Measurements from ENCODE around the gene CAMKMT.

The CAMKMT gene

DNA sequence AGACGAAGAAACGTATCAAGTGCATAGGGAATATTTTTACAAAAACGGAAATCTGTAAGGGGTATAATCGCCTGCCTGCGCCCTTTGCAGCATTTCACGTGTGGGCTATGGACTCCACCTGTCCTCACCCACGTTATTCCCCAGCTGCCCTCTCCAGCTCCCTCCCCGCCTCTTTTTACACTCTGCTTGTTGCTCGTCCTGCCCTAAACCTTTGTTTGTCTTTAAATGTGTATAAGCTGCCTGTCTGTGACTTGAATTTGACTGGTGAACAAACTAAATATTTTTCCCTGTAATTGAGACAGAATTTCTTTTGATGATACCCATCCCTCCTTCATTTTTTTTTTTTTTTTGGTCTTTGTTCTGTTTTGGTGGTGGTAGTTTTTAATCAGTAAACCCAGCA is 410.4 kb downstream of the CAMKMT start:
- H3K27me3 ChIP-seq (ENCODE audit: control insufficient read depth, insufficient read depth, low read length): no peaks in the 10 kb centered on the region
- H3K4me1 ChIP-seq (ENCODE audit: control insufficient read depth, insufficient read depth, low read length): no peaks in the 10 kb centered on the region
- H3K9me3 ChIP-seq (ENCODE audit: control insufficient read depth, low read length): no peaks in the 10 kb centered on the region
- H3K36me3 ChIP-seq (ENCODE audit: control insufficient read depth, insufficient read depth, low read length): no peaks in the 10 kb centered on the region
- no peak overlapping the region for H3K4me3 ChIP-seq (ENCODE audit: low read length)
- H3K9ac ChIP-seq (ENCODE audit: low read length): no peak overlapping the region

DNA sequence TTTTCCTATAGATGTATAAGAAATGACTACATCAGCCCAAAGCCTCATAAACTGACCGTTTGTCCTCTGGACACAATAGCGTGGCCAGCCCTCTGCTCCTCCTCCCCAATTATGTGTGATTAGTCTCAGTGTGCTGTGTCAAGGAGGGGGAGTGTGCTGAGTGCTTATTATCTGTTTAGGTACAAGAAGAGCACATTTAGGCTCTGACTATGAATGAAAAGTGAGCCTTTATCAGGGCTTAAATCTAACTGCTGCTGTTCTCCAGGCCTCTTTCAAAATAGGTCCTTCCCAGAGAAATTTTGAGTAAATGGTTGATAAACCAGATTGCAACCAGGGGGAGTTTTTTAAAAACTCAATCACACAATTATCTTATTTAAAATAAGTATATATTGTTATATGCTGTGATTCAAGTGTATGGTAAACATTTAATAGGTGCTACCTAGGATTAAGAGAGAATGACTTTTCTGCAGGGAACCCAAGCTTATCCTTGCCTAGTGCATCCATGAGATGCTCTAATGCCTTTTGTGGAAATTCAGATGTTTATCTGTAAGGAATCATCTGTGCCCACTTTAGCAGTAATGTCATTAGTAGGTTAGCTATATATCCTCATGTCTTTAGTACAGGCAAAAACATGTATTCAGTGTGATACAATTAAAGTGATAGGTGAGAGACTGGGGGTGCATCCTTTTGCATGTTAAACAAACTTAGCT is 411.1 kb downstream of the CAMKMT start:
- no peak overlapping the region for H3K4me3 ChIP-seq (ENCODE audit: low read length)
- H3K27me3 ChIP-seq (ENCODE audit: control insufficient read depth, insufficient read depth, low read length): no peaks in the 10 kb centered on the region
- no peak overlapping the region for H3K9ac ChIP-seq (ENCODE audit: low read length)
- H3K9me3 ChIP-seq (ENCODE audit: control insufficient read depth, low read length): no peaks in the 10 kb centered on the region
- H3K4me1 ChIP-seq (ENCODE audit: control insufficient read depth, insufficient read depth, low read length): no peaks in the 10 kb centered on the region
- no peaks in the 10 kb centered on the region for H3K36me3 ChIP-seq (ENCODE audit: control insufficient read depth, insufficient read depth, low read length)

DNA sequence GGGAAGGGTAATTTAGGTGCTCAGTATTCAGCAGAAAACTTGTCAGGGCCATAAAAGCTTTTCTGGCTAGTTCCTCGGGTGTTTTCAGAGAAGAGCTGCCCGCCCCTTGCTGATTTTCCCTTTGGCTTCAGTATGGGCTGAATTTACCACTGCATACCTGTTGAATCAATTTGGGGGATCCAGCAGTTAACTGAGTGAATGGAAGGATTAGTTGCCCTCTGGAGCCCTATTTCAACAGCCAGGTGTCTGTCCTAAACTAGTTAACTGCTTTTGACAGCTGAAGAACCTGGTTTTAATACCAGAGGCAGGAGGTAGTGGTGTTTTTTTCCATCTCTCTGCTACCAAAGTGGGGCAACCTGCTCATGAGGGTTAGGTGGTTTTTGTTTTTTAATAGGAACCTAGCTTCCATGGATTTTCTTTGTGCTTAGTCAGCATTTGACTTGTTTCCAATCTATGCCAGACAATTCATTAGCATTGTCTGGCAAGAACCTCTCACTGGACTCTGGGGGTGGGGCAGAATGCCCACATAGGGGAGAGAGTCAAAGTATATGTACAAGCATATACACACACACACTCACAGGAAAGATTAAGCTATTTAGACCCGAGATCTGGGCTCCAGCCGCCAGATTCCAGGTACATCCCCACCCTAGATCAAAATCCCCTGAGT is 413.2 kb downstream of the CAMKMT start:
- Histone ChIP-seq H3K4me3 (ENCODE audit: low read length) (no peak overlapping the region), H3K9me3 (ENCODE audit: control insufficient read depth, low read length) (no peaks in the 10 kb centered on the region), H3K4me1 (ENCODE audit: control insufficient read depth, insufficient read depth, low read length) (no peaks in the 10 kb centered on the region), H3K9ac (ENCODE audit: low read length) (no peak overlapping the region), H3K27me3 (ENCODE audit: control insufficient read depth, insufficient read depth, low read length) (no peaks in the 10 kb centered on the region), H3K36me3 (ENCODE audit: control insufficient read depth, insufficient read depth, low read length) (no peaks in the 10 kb centered on the region)

DNA sequence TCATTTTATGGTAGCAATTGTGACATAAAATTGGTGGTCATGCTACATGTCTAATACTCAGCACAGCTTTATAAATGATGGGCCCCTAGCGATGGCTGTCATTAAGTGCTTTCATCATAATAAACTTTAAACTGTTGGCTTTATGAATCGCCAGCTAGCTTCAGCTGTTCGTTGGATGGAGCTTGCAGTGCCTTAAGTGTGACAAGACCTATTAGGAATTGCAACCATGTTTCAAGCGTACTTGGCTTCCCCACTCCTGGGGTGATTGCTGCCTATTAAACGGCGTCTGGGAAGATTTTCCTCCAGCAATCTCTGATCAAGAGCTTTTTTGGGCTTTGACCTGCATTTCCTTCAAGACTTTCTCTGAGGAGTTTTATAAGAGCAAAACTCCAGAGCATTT is 415.3 kb downstream of the CAMKMT start:
- Histone ChIP-seq H3K4me1 (ENCODE audit: control insufficient read depth, insufficient read depth, low read length) (no peaks in the 10 kb centered on the region), H3K9ac (ENCODE audit: low read length) (no peak overlapping the region), H3K4me3 (ENCODE audit: low read length) (no peak overlapping the region), H3K9me3 (ENCODE audit: control insufficient read depth, low read length) (no peaks in the 10 kb centered on the region), H3K27me3 (ENCODE audit: control insufficient read depth, insufficient read depth, low read length) (no peaks in the 10 kb centered on the region), H3K36me3 (ENCODE audit: control insufficient read depth, insufficient read depth, low read length) (no peaks in the 10 kb centered on the region)

DNA sequence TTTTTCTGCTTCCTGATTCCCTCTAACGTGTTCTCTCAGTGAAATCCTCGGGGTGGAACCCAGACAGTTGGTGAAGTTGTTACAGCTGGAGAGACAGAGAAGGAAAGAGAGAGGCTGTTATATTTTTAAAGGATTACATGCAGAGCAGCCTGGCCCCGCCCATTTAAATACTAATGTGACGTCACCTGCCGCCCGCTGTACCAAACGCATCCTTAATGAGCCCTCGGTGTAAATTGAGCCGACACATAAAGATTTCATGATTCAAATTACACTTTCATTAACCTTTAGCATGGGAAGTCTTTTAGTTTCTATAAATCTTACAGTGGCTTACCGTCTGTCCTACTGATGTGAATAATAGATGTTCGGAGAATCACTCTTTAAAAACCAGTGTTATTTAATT is 415.8 kb downstream of the CAMKMT start:
- Histone ChIP-seq H3K36me3 (ENCODE audit: control insufficient read depth, insufficient read depth, low read length) (no peaks in the 10 kb centered on the region), H3K27me3 (ENCODE audit: control insufficient read depth, insufficient read depth, low read length) (no peaks in the 10 kb centered on the region), H3K4me1 (ENCODE audit: control insufficient read depth, insufficient read depth, low read length) (no peaks in the 10 kb centered on the region), H3K4me3 (ENCODE audit: low read length) (no peak overlapping the region), H3K9me3 (ENCODE audit: control insufficient read depth, low read length) (no peaks in the 10 kb centered on the region), H3K9ac (ENCODE audit: low read length) (no peak overlapping the region)

DNA sequence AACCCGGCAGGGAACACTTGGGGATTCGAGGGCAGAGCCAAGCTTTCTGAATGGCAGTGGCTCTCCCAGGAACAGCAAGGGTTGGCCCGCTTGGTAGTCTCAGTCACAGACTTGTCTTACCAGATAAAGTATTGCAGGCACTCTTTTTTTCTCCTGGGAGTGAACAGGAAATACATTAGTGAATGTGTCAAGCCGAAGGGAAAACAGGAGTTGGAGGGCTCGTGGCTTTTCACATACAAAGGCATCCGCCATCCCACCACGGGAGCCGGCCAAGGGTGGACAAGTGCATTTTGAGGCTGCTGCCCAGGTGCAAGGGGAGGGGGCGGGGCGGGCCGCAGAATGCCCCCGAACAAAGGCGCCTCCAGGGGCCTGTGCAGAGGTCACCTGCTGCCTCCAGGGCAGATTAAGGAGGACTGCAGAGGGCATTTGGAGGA is 416.5 kb downstream of the CAMKMT start:
- H3K36me3 ChIP-seq (ENCODE audit: control insufficient read depth, insufficient read depth, low read length): no peaks in the 10 kb centered on the region
- no peaks in the 10 kb centered on the region for H3K9me3 ChIP-seq (ENCODE audit: control insufficient read depth, low read length)
- no peak overlapping the region for H3K9ac ChIP-seq (ENCODE audit: low read length)
- no peaks in the 10 kb centered on the region for H3K4me1 ChIP-seq (ENCODE audit: control insufficient read depth, insufficient read depth, low read length)
- no peak overlapping the region for H3K4me3 ChIP-seq (ENCODE audit: low read length)
- no peaks in the 10 kb centered on the region for H3K27me3 ChIP-seq (ENCODE audit: control insufficient read depth, insufficient read depth, low read length)

DNA sequence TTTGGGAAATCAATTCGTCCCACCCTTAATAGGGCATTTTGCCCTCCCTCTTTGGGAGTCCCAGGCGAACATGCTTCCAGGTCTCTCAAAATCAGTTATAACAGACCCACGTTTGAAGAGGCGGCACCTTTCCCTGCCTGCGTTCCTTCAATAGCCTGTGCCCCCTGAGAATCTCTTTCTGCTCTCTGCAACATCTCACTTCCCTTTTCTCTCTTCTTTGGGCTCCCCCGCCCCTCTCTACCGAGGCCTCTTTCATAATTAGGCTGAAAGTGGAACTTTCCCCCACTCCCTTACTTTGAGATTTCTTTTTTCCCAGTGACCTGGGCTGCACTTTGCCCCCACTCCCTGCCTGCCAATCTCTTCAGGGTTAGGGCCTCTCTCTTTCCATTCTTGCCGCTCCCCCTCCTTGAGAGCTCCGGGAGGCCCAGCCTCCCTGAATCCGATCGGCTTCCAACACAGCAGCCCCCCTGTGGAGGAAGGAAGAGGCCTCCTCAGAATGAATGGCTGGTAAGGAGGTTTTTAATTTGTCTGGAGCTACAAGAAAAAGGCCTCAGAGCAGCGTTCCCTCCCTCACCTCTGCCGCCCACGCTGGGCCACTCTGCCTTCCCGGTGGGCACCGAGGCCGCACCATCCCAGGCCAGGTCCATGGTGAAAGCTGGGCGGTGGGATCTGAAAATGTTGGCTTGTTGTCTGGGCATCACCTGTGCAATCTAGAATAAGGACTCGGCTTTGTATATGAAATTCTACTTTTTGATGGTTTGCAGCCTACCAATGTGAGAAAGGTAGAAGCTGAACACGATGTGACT is 417.1 kb downstream of the CAMKMT start:
- Histone ChIP-seq H3K9me3 (ENCODE audit: control insufficient read depth, low read length) (no peaks in the 10 kb centered on the region), H3K4me3 (ENCODE audit: low read length) (no peak overlapping the region), H3K36me3 (ENCODE audit: control insufficient read depth, insufficient read depth, low read length) (no peaks in the 10 kb centered on the region), H3K4me1 (ENCODE audit: control insufficient read depth, insufficient read depth, low read length) (no peaks in the 10 kb centered on the region), H3K27me3 (ENCODE audit: control insufficient read depth, insufficient read depth, low read length) (no peaks in the 10 kb centered on the region), H3K9ac (ENCODE audit: low read length) (no peak overlapping the region)

DNA sequence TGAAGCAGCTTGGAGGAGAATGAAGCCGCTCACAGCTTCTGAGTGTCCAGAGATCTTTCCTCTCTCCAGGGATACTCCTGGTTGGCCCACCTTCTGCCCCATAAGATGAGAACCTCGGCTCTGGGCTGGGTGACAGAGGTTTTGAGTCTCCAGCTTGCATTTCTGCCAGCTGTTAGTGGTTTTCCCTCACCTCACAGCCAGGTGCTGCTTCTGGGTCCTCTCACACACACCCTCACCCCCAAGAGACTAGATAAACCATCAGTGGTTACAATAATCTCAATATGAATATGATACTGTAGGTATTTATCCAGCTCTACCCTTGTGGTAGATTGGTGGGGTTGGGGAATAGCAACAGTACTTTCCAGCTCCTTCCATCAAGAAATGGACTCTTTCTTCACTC is 418.0 kb downstream of the CAMKMT start:
- H3K27me3 ChIP-seq (ENCODE audit: control insufficient read depth, insufficient read depth, low read length): no peaks in the 10 kb centered on the region
- H3K36me3 ChIP-seq (ENCODE audit: control insufficient read depth, insufficient read depth, low read length): no peaks in the 10 kb centered on the region
- H3K9me3 ChIP-seq (ENCODE audit: control insufficient read depth, low read length): no peaks in the 10 kb centered on the region
- H3K4me1 ChIP-seq (ENCODE audit: control insufficient read depth, insufficient read depth, low read length): no peaks in the 10 kb centered on the region
- H3K4me3 ChIP-seq (ENCODE audit: low read length): no peak overlapping the region
- no peak overlapping the region for H3K9ac ChIP-seq (ENCODE audit: low read length)

DNA sequence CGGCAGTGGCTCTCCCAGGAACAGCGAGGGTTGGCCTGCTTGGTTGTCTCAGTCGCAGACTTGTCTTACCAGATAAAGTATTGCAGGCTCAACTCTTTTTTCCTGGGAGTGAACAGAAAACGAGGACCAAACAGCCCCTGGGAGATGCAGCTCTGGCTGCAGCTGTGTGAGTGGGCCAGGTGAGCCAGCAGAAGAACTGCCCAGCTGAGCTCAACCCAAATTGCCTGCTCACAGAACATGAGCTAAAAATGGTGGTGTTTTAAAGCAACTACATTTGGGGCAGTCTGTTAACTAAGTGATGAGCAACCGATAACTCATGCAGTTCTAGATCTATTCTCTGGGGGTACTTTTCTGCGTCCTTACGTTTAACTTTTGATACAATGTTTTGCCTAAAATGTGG is 418.7 kb downstream of the CAMKMT start:
- Histone ChIP-seq H3K4me1 (ENCODE audit: control insufficient read depth, insufficient read depth, low read length) (no peaks in the 10 kb centered on the region), H3K4me3 (ENCODE audit: low read length) (no peak overlapping the region), H3K9ac (ENCODE audit: low read length) (no peak overlapping the region), H3K36me3 (ENCODE audit: control insufficient read depth, insufficient read depth, low read length) (no peaks in the 10 kb centered on the region), H3K27me3 (ENCODE audit: control insufficient read depth, insufficient read depth, low read length) (no peaks in the 10 kb centered on the region), H3K9me3 (ENCODE audit: control insufficient read depth, low read length) (no peaks in the 10 kb centered on the region)

DNA sequence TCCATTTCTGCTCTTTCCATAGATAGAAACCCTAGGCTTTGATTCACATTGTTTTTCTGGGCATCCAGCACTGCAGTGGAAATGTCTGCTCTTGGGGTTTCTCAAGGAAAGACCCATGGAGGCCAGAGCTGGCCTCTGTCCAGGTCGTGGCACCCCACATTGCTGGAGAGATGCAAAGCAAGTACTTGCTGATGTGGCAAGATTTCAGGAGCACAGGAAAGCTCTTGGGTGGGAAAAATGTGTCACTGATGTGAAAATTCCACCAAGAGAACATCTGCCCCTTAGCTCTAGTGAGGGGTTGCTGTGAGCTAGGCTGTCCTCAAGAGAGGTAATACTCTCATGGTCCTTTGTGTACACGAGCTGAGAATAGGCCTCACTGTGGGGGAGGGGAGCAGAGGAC is 423.7 kb downstream of the CAMKMT start:
- H3K27me3 ChIP-seq (ENCODE audit: control insufficient read depth, insufficient read depth, low read length): peaks cover 9% of the 10 kb centered on the region
- H3K9me3 ChIP-seq (ENCODE audit: control insufficient read depth, low read length): no peaks in the 10 kb centered on the region
- no peaks in the 10 kb centered on the region for H3K4me1 ChIP-seq (ENCODE audit: control insufficient read depth, insufficient read depth, low read length)
- H3K36me3 ChIP-seq (ENCODE audit: control insufficient read depth, insufficient read depth, low read length): no peaks in the 10 kb centered on the region
- H3K9ac ChIP-seq (ENCODE audit: low read length): no peak overlapping the region
- H3K4me3 ChIP-seq (ENCODE audit: low read length): no peak overlapping the region

DNA sequence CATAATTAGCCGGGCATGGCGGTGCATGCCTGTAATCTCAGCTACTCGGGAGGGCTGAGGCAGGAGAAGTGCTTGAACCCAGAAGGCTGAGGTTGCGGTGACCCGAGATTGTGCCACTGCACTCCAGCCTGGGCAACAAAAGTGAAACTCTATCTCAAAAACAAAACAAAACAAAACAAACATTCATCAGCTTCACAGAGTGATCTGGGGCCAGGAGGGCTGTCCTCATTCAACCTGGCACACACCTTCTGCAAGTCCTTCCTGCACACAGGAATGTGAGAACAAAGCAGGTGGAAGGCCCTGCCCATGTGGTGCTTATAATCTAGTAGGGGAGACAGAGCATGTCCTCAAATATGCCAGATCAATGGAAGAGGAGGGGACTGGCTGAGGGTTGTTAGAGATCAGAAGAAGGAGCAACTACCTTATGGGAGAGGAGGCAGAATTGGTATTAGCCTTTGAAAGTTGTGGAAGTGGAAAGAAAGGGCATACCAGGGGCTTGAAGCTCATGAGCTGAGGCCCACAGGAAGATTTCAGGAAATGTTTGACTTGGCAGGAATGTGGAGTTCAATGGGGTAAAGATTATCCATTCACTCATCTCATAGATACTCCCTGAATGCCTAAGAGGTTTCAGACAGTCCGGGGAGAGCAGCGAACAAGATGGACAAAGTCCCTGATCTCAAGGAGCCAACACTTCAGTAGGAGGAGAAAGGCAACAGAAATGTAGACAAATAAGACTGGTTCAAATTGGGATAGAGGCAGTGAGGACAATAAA is 424.5 kb downstream of the CAMKMT start:
- Histone ChIP-seq H3K9me3 (ENCODE audit: control insufficient read depth, low read length) (no peaks in the 10 kb centered on the region), H3K4me1 (ENCODE audit: control insufficient read depth, insufficient read depth, low read length) (no peaks in the 10 kb centered on the region), H3K36me3 (ENCODE audit: control insufficient read depth, insufficient read depth, low read length) (no peaks in the 10 kb centered on the region), H3K27me3 (ENCODE audit: control insufficient read depth, insufficient read depth, low read length) (peaks cover 9% of the 10 kb centered on the region), H3K9ac (ENCODE audit: low read length) (no peak overlapping the region), H3K4me3 (ENCODE audit: low read length) (no peak overlapping the region)

Data from mucosa of stomach (tissue), 1 donor.